HG03280 (cell line): Measurements from ENCODE around the gene DDX1.
"Not testable (repeated sequence)": the region's sequence is repeated elsewhere in the genome, so short reads cannot be mapped to it uniquely, and the experiment has no call there.

ENCODE experiments used
- ATAC-seq: cut with Tn5 transposase; IDR thresholded peaks from one replicate; pipeline ENCODE4 v1.9.1; 2021; ENCODE audit warnings: mild to moderate bottlenecking, moderate library complexity; ENCODE audit not compliant: unreplicated experiment

Gene DDX1

DNA sequence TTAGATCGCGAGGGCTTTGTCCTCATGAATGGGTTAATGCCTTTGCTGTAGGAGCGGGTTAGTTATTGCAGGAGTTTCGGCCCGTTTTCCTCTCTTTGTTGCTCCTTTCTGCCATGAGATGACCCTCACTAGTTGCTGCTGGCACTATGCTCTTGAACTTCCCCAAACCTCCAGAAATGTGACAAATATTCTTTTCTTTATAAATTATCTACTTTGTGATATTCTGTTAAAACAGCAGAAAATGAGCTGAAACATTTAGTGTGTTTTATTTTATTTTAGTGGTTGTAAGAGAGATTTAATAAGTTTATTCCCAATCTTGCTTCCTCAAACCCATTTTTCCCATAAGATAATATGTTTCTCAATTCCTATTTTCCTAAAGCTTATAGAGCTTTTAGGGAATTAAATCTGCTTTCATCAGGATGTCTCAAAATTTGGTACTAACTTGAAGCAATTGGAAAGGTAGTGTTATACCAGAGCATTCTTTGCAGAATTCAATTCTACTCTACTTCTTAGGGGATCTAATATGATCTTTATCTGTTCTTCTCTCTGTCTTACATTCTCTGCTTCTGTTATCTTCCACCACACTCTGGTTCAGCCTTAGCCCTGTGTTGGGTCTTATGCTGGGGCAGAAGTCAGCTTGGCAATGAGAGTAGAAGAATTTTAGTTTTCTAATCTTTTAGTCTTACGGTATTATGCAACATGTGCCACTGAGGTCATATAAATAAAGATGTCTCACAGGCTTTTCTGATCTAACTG, 23.1 kb downstream of the DDX1 start:
- ATAC-seq, result no peak

DNA sequence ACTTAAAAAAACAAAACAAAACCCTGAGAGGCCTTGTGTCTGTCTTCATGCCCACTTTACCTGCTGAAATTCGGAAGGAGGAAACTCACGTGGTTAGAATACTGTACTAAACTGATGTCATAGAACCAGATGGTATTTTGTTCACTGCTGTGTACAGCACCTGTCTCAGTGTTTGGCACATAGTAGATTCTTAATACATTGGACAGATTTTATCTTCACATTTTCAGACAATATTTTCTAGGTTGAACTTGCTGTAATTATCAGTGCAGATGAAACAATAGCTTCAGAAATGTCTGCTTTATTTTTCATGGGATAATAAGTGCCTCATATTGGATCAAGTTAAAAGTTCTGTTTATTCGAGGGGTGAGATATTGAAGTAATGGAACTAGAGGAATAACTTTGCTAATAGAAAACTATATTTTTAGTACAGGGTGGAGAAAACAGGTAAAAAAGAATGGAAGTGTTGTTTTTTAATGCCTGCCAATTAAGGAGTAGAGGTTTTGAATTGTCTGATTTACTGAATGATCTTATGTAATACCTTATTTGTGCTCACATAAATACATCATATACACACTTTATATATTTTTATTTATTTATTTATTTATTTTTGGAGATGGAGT, 23.7 kb downstream of the DDX1 start:
- ATAC-seq, result no peak

DNA sequence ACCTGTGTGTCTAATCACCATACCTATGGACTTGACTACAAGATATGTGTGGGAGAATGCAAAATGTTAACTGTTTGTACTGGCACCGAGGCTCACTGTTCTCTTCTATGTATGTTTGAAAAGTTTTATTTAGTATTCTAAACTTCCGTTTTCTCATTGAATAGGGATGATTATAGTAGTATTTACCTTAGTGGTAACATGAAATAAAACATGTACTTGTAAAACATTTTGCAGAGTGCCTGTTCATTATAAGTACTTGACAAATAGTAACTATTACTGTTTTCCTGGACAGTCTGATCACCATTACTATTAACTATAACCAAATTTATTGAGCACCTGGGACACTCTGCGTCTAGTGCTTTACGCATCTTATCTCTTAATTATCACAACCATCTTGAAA, 24.8 kb downstream of the DDX1 start:
- no peak for ATAC-seq

DNA sequence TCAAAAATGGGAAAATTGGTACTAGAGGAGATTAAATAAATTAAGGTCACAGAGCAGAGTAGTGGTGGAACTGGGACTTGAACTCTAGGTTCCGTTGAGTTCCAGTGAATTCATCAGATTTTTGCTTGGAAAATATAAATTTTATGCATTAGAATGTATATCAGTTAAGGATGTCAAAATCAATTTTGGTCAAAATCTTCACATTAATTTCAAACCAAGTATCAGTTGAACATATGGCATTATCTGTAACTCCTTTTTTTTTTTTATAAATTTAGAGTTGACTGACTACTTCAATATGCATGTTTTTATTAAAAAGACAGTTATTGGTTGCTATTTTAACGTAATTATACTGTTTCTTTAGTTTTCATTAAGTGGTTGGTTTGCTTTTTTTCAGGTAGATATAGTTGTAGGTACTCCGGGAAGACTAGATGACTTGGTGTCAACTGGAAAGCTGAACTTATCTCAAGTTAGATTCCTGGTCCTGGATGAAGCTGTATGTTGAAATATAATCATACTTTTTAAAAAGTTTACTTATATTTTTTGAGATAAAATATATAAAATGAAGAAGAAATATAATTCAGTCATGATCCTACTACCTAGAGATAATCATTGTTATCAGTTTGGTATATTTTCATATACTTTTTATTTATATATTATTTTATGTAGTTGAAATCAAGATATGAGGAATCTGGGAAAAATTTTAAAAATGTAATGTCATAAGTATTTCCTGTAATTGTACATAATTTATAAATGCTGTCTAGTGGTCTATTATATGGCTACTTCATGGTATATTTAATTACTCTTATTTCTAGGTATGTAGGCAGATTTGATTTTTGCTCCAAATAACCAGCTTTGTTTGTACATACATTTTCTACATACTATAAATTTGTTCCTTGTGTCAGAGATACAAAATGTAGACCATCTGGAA, 25.4 kb downstream of the DDX1 start:
- no peak for ATAC-seq

DNA sequence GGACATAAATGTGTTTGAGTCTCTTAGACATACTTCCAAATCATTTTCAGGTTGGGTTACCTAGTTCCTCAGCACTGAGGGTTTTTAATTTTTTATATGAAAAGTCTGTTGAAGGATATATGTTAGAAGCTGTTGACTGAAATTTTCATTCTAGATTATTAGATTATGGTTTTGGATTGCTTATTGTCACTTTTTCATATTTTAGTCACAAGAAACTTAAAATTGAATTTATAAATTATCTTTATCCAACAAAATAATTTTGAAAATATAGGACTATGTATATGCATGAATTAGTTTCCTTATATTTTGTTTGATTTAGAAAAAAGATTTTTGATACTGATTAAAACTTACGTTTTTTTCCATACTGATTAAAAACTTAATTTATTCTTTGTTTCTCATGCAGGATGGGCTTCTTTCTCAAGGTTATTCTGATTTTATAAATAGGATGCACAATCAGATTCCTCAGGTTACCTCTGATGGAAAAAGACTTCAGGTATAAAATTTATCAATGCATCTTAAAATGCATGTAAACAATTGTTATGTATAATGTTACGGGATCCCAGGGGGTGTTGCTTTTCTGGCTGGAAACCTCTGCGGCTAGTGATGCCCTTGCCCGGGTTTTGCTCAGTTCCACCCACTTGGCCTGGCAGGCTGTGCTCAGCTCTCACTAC, 26.2 kb downstream of the DDX1 start:
- ATAC-seq, result no peak

DNA sequence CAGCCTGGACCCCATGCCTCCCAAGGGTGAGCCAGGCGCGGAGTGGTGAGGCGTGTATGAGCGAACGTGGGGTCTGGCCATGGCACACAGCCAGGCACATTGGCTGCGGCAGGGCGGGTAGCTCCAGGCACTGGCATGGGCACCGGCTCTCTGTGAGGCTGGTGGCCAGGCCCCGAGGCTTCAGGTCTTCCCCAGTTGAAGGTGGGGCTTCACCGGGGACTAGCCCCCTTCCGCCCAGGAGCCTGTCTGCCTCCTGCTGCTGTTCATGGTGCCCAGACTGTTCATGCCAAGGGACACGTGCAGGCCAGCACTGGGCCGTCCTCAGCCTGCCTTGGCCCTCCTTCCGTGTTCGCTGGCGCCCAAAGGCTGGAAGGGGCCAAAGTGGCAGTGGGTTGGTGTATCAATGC, 26.8 kb downstream of the DDX1 start:
- no peak for ATAC-seq

DNA sequence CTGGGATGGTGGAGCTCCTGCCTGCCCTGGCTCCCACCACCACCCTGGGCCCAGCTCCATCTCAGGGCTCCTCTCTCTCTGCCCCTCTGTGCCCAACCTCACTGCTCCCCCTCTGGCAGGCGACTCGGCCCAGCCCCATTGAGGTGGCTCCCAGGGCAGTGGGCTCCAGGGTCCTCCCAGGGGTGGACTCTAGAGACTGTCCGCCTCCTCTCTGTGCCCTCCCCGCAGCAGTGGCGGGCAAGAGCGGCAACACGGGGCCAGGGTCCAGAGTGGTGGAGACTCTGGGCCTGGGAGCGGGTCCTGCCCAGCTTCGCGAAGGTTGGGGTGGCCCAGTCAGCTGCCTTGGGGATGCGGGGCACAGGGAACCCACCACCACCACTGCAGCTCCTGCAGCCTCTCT, 27.4 kb downstream of the DDX1 start:
- no peak for ATAC-seq

DNA sequence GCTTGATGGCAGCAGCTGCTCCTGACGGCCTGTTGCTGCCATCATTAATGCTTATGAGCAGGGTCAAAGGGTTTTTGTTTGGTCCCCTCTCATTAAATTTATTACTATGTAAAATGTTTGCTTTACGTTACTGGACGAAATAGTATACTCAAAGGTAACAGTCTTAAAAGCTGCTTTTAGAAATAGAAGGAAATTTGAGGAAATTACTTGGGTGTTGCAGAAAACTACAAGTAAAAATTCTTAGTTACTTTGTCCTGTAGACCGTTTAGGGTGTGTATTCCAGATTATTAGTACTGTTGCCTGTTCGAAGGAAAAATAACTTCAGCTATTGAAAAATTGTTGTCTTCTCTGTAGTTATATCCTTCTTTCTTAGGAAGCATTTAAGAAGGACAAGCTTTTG, 27.8 kb downstream of the DDX1 start:
- no peak for ATAC-seq

GRCh38 chr2:15619938-15620337, 28.3 kb downstream of the DDX1 start:
- no peak for ATAC-seq

DNA sequence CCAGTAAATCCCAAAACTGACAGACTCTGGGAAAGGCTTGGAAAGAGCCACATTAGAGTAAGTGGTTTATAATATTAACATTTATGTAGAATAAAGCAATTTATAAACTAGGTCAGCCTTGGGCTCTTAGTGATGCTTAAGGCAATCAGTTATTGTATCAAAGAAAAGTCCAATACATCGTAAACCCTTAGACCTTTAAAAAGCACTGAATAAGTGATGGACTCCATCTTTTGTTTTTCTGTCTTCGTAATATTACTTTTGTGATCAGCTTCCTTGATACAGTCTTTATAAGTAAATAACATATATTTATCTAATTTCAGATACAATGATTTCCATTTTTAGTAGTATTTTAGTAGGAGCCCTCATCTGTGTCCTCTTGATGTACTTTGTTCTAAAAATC, 28.7 kb downstream of the DDX1 start:
- no peak for ATAC-seq

- no peak for ATAC-seq
Measured at GRCh38 chr2:15620857-15621471, 29.3 kb downstream of the DDX1 start.

DNA sequence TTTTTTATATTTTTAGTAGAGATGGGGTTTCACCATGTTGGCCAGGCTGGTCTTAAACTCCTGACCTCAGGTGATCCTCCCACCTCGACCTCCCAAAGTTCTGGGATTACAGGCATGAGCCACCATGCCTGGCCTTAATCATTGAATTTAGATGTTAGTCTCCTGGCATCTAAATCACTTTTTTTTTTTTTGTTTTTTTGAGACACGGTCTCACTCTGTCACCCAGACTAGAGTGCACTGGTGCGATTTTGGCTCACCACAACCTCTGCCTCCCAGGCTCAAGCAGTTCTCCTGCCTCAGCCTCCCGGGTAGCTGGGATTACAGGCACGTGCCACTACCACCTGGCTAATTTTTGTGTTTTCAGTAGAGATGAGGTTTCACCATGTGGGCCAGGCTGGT, 29.8 kb downstream of the DDX1 start:
- ATAC-seq, result not testable (repeated sequence)

- ATAC-seq, result no peak
Measured at GRCh38 chr2:15622214-15622613, 30.5 kb downstream of the DDX1 start.

DNA sequence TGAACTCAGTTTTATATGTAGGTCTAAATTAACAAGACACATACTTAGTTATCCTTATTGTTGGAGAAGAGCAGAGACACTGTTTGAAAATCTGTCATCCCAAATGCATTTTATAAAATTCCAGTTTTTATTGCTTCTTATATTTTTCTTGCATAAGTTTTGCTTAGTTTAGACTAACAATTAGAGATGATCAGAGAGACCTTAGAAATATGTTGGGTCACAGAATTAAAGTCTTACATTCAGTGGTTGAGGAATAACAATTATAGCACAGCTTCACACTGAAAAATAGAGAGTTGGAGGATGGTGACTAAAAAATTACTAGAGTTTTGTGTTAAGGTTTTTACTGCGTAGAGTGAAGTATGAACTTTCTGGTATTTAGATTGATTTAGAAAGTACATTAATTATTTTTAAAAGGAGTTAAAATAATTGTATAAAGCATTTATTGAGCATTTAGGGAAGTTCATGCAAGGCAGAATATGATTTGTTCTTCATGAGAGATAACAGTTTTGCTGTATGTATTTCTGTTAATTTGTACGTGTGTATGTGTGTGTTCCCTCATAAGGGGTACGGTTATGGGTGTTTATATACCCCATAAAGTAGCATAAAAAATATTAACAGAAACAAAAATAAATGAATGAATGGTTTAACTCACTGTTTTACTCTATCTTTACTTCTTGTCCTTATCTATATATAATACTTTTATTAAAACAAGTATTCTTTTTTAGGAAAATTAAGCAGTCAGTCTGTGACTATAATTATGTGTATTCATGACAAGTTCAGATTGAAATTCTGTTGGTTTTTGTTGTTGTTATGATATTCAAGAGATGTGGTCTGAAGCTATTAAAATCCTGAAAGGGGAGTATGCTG, 31.2 kb downstream of the DDX1 start:
- no peak for ATAC-seq

GRCh38 chr2:15623481-15623796, 31.8 kb downstream of the DDX1 start:
- no peak for ATAC-seq

GRCh38 chr2:15623898-15624541, 32.4 kb downstream of the DDX1 start:
- no peak for ATAC-seq

GRCh38 chr2:15624903-15625302, 33.2 kb downstream of the DDX1 start:
- ATAC-seq, result no peak

- no peak for ATAC-seq
Measured at GRCh38 chr2:15625344-15626036, 33.8 kb downstream of the DDX1 start.

DNA sequence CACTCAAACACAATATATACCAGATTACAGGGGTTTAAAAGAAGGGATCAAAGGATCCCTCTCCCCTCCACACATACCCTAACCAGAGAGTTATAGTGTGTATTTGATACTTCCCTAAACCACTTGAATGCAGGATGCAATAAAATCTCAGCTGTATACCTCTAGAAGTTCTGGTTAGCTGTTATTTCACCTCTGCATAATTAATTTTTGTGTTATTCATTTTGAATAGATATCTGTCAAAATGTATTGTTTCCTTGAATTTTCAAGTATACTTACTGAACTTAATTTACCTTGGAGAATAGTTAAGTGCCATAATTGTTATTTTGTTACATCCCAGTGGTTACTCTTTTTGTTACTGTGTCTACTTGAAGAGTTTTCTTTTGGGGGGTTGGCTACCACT, 34.5 kb downstream of the DDX1 start:
- no peak for ATAC-seq
